ENCODE data around the gene B3GNT7. TPM values are rescaled to one million over a fixed set of nuclear protein-coding genes. Genes with fewer than 3 reads are reported as not detected.
"Not testable (repeated sequence)": the region's sequence is repeated elsewhere in the genome, so short reads cannot be mapped to it uniquely, and the experiment has no call there.

Gene B3GNT7
- total and polyA plus RNA-seq, 4 donors: 0.74 to 1.7 (median 1.0) TPM

- TF ChIP-seq, protein P1, sequence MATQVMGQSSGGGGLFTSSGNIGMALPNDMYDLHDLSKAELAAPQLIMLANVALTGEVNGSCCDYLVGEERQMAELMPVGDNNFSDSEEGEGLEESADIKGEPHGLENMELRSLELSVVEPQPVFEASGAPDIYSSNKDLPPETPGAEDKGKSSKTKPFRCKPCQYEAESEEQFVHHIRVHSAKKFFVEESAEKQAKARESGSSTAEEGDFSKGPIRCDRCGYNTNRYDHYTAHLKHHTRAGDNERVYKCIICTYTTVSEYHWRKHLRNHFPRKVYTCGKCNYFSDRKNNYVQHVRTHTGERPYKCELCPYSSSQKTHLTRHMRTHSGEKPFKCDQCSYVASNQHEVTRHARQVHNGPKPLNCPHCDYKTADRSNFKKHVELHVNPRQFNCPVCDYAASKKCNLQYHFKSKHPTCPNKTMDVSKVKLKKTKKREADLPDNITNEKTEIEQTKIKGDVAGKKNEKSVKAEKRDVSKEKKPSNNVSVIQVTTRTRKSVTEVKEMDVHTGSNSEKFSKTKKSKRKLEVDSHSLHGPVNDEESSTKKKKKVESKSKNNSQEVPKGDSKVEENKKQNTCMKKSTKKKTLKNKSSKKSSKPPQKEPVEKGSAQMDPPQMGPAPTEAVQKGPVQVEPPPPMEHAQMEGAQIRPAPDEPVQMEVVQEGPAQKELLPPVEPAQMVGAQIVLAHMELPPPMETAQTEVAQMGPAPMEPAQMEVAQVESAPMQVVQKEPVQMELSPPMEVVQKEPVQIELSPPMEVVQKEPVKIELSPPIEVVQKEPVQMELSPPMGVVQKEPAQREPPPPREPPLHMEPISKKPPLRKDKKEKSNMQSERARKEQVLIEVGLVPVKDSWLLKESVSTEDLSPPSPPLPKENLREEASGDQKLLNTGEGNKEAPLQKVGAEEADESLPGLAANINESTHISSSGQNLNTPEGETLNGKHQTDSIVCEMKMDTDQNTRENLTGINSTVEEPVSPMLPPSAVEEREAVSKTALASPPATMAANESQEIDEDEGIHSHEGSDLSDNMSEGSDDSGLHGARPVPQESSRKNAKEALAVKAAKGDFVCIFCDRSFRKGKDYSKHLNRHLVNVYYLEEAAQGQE (IDR thresholded peaks at IDR 0.05): no peak
- TF ChIP-seq GABPA (IDR thresholded peaks at IDR 0.05 in 1 of 2, conservative IDR thresholded peaks at IDR 0.05 in 1 of 2): no peak
- TF ChIP-seq HNF4G (IDR thresholded peaks at IDR 0.05): no peak
- TF ChIP-seq, protein P2, sequence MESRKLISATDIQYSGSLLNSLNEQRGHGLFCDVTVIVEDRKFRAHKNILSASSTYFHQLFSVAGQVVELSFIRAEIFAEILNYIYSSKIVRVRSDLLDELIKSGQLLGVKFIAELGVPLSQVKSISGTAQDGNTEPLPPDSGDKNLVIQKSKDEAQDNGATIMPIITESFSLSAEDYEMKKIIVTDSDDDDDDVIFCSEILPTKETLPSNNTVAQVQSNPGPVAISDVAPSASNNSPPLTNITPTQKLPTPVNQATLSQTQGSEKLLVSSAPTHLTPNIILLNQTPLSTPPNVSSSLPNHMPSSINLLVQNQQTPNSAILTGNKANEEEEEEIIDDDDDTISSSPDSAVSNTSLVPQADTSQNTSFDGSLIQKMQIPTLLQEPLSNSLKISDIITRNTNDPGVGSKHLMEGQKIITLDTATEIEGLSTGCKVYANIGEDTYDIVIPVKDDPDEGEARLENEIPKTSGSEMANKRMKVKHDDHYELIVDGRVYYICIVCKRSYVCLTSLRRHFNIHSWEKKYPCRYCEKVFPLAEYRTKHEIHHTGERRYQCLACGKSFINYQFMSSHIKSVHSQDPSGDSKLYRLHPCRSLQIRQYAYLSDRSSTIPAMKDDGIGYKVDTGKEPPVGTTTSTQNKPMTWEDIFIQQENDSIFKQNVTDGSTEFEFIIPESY (IDR thresholded peaks at IDR 0.05): no peak
- TF ChIP-seq, protein P3, sequence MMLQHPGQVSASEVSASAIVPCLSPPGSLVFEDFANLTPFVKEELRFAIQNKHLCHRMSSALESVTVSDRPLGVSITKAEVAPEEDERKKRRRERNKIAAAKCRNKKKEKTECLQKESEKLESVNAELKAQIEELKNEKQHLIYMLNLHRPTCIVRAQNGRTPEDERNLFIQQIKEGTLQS (IDR thresholded peaks at IDR 0.05): no peak
Observed at GRCh38 chr2:231429152-231429551, 33.6 kb downstream of the B3GNT7 start (continued).

DNA sequence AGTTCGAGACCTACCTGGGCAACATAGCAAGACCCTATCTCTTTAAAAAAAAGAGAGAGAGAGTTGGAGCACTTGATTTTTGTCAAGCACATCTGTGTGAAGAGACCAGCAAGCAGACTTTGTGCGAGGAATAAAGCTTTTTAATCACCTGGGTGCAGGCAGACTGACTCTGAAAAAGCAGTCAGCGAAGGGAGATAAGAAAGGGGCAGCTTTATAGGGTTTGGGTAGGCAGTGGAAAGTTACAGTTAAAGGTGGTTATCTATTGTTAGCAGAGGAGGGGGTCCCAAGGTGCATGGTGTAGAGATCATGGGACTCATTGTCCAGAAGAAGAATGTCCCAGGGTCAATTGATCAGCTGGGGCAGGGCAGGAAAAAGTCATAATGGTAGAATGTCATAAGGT is 34.4 kb downstream of the B3GNT7 start:
- Histone ChIP-seq H3K9ac (ENCODE audit: low read depth in 1 of 2, low read length in 2 of 2) (no peak overlapping the region), H3K27ac (ENCODE audit: low read depth in 1 of 2, low read length in 2 of 2) (no peak overlapping the region), H3K9me3 (ENCODE audit: control insufficient read depth in 4 of 4, low read length in 3 of 4) (peaks cover 0 to 3% (median 1%) of the 10 kb centered on the region in 4 donors), H3K27me3 (ENCODE audit: control insufficient read depth in 4 of 4, insufficient read depth in 4 of 4, low read length in 3 of 4) (no peaks in the 10 kb centered on the region), H3K4me3 (ENCODE audit: low read depth in 1 of 3, low read length in 3 of 3) (no peak overlapping the region), H3K36me3 (ENCODE audit: control insufficient read depth in 4 of 4, insufficient read depth in 3 of 4, low read depth in 1 of 4, low read length in 3 of 4) (no peaks in the 10 kb centered on the region), H3K4me1 (ENCODE audit: control insufficient read depth in 4 of 4, insufficient read depth in 4 of 4, low read length in 3 of 4) (no peaks in the 10 kb centered on the region)
- 96% methylated on average over 3 of the region's 3 CpGs for WGBS
- TF ChIP-seq HNF4G (IDR thresholded peaks at IDR 0.05) (no peak), NR2F2 (IDR thresholded peaks at IDR 0.05) (no peak), RXRA (IDR thresholded peaks at IDR 0.05) (no peak), TAF1 (conservative IDR thresholded peaks at IDR 0.05) (no peak), FOXA1 (IDR thresholded peaks at IDR 0.05) (no peak), EGR1 (IDR thresholded peaks at IDR 0.05; ENCODE audit: low read depth in 2 of 2) (no peak), SP1 (IDR thresholded peaks at IDR 0.05) (no peak), JUND (IDR thresholded peaks at IDR 0.05) (no peak), FOXA2 (IDR thresholded peaks at IDR 0.05) (no peak), GABPA (IDR thresholded peaks at IDR 0.05 in 1 of 2, conservative IDR thresholded peaks at IDR 0.05 in 1 of 2) (no peak)
- TF ChIP-seq, protein P3 (IDR thresholded peaks at IDR 0.05): no peak
- DNase-seq (ENCODE audit: low spot score): no peak

- not testable (repeated sequence) for H3K36me3 ChIP-seq (ENCODE audit: control insufficient read depth in 4 of 4, insufficient read depth in 3 of 4, low read depth in 1 of 4, low read length in 3 of 4); DNase-seq (ENCODE audit: low spot score); H3K27ac ChIP-seq (ENCODE audit: low read depth in 1 of 2, low read length in 2 of 2); H3K9me3 ChIP-seq (ENCODE audit: control insufficient read depth in 4 of 4, low read length in 3 of 4); H3K9ac ChIP-seq (ENCODE audit: low read depth in 1 of 2, low read length in 2 of 2); H3K4me1 ChIP-seq (ENCODE audit: control insufficient read depth in 4 of 4, insufficient read depth in 4 of 4, low read length in 3 of 4); H3K27me3 ChIP-seq (ENCODE audit: control insufficient read depth in 4 of 4, insufficient read depth in 4 of 4, low read length in 3 of 4); H3K4me3 ChIP-seq (ENCODE audit: low read depth in 1 of 3, low read length in 3 of 3)
- 87% methylated on average over 4 of the region's 4 CpGs for WGBS
Observed at GRCh38 chr2:231430437-231430836, 34.9 kb downstream of the B3GNT7 start.

Measured in liver (tissue), 9 donors.